Measurements from ENCODE around the gene RAPGEF4.
"Not testable (repeated sequence)": the region's sequence is repeated elsewhere in the genome, so short reads cannot be mapped to it uniquely, and the experiment has no call there.

The RAPGEF4 gene

DNA sequence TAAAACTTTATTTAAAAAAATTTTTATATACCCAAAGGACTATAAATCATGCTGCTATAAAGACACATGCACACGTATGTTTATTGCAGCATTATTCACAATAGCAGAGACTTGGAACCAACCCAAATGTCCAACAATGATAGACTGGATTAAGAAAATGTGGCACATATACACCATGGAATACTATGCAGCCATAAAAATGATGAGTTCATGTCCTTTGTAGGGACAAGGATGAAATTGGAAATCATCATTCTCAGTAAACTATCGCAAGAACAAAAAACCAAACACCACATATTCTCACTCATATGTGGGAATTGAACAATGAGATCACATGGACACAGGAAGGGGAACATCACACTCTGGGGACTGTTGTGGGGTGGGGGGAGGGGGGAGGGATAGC is 358.0 kb downstream of the RAPGEF4 start:
- not testable (repeated sequence) for DNase-seq (ENCODE audit: low read depth in 2 of 2)

- no peak for DNase-seq (ENCODE audit: low read depth in 2 of 2)
Measured at GRCh38 chr2:173094731-173095130, 359.1 kb downstream of the RAPGEF4 start.

DNA sequence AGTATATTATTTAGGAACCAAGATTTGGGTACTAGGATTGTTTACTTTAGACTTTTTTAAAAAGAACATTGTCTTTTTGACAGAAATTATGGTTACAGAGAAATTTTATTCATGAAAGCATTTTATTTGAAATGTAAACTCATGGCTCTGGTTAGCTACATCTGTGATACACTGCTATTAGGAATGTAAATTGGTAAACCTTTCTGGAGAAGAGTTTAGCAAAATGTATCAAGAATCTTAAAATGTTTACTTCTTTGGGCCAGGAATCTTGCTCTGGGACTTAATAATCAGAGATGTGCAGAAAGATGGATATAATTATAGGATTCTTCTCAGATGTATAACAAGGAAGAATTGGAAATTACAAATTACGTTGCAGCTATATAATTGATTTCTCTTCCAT is 359.7 kb downstream of the RAPGEF4 start:
- DNase-seq (ENCODE audit: low read depth in 2 of 2) = no peak

- DNase-seq (ENCODE audit: low read depth in 2 of 2) = no peak
Measured at GRCh38 chr2:173099271-173099670, 363.6 kb downstream of the RAPGEF4 start.

GRCh38 chr2:173099804-173100203 is 364.2 kb downstream of the RAPGEF4 start:
- no peak for DNase-seq (ENCODE audit: low read depth in 2 of 2)

DNA sequence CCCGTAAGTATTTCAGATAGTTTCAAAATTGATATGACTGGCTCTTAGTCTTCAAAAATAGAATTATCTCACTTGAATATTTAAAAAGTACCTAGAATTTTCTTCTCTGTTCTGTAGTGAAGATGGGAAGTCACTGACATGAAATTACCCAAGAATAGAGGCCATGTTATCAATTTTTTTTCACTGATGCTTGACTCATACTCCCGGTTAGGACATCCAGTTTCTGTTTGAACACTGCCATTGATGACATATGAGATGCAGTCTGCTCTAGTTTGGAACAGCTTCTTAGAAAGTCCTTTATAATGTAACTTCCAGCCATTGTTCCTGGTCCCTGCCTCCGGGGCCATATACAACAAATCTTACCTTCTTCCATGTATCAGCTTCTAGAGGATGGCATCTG is 366.0 kb downstream of the RAPGEF4 start:
- DNase-seq (ENCODE audit: low read depth in 2 of 2) = no peak

Data from fibroblast of skin of left biceps (primary cell).